Coronary artery (tissue), 2 donors: ENCODE results near the gene FEZ2.
A peak's percentile ranks its signal among the peaks of the same experiment; 100 is the strongest.

ENCODE experiments used
- DNase-seq: peaks from one replicate; pipeline ENCODE4 v3.0.0-alpha.2; 2017; ENCODE audit warnings: low spot score
- H3K27ac ChIP-seq, 2 donors: fragments of 200-600 bp; sonication (generic); one replicate each; pipeline ENCODE4 v1.5.1; 2016 to 2019
- H3K4me3 ChIP-seq: fragments of 200-600 bp; sonication (generic); 2 replicates; pipeline ENCODE4 v1.5.1; 2016; ENCODE audit warnings: mild to moderate bottlenecking, moderate library complexity
- CTCF ChIP-seq: fragments of 200-600 bp; sonication (generic); IDR thresholded peaks from one replicate; pipeline ENCODE4 v1.5.1; 2019; ENCODE audit warnings: antibody characterized with exemption

Gene FEZ2

GRCh38 chr2:36525245-36525644, 72.7 kb downstream of the FEZ2 start:
- DNase-seq: no peak
- Histone ChIP-seq H3K27ac (peak overlapping the region; percentile 8 to 70), H3K4me3 (peak overlapping the region; percentile 1)
- no peak for TF ChIP-seq CTCF

- Histone ChIP-seq H3K27ac (peak overlapping the region in 1 of 2 donors; percentile 28), H3K4me3 (no peak overlapping the region)
- DNase-seq: no peak
- TF ChIP-seq CTCF: no peak
Observed at GRCh38 chr2:36523153-36523552, 74.8 kb downstream of the FEZ2 start.

- no peak for TF ChIP-seq CTCF
- Histone ChIP-seq H3K4me3 (no peak overlapping the region), H3K27ac (no peak overlapping the region)
- no peak for DNase-seq
Observed at GRCh38 chr2:36520431-36520830, 77.5 kb downstream of the FEZ2 start.

- Histone ChIP-seq H3K4me3 (no peak overlapping the region), H3K27ac (peak overlapping the region in 1 of 2 donors; percentile 79)
- no peak for DNase-seq
- TF ChIP-seq CTCF: no peak
Observed at GRCh38 chr2:36516136-36516870, 81.7 kb downstream of the FEZ2 start.

- DNase-seq: no peak
- H3K27ac ChIP-seq: peak overlapping the region in 1 of 2 donors; percentile 79
- no peak overlapping the region for H3K4me3 ChIP-seq
- no peak for TF ChIP-seq CTCF
Observed at GRCh38 chr2:36515538-36515937, 82.4 kb downstream of the FEZ2 start.

- DNase-seq: no peak
- H3K4me3 ChIP-seq: no peak overlapping the region
- TF ChIP-seq CTCF: no peak
- H3K27ac ChIP-seq: peak overlapping the region in 1 of 2 donors; percentile 54
Observed at GRCh38 chr2:36513661-36514060, 84.3 kb downstream of the FEZ2 start.

- peak overlapping the region in 1 of 2 donors; percentile 52 for H3K27ac ChIP-seq
- no peak for TF ChIP-seq CTCF
- DNase-seq: no peak
- no peak overlapping the region for H3K4me3 ChIP-seq
Observed at GRCh38 chr2:36512705-36513104, 85.3 kb downstream of the FEZ2 start.
